GM21786 (cell line): ENCODE results near the gene TIMP2.
"Not testable (repeated sequence)": the region's sequence is repeated elsewhere in the genome, so short reads cannot be mapped to it uniquely, and the experiment has no call there.

ENCODE experiments used
- ATAC-seq: cut with Tn5 transposase; IDR thresholded peaks from one replicate; pipeline ENCODE4 v1.9.1; 2021; ENCODE audit not compliant: unreplicated experiment

The TIMP2 gene

GRCh38 chr17:78892062-78892456, 33.1 kb downstream of the TIMP2 start:
- no peak for ATAC-seq

DNA sequence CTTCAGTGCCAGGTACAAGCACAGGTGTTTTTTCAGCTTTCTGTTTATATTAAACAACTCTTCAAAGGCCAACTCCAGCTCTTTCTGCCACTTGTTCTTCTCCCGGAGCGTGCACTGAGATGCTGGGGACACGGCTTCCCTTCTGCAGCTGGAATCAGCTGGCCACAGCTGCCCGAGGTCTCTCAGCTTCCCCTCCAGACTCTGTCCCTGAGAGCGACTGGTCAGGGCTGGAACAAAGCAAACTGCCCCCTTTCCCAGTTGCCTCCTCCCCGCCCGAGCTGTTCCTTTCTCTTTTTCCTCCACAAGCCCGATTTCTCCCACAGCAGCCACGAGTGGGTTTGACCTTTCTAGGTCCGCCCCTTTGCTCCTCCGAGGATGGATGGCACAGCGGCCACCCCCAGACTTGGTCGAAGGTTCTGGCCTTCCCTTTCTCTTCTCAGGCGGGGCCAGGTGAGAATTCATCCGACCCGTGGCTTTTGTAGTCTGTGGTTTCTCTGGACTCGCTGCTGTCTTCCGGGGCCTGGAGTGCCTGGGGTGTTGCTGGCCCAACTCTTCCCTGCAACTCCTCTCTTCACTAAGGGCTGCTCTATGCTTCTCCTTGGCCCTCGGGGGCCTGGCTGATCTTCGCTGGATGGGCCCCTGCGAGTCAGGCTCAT, 33.7 kb downstream of the TIMP2 start:
- no peak for ATAC-seq

- ATAC-seq = no peak
Measured at GRCh38 chr17:78890498-78890897, 34.7 kb downstream of the TIMP2 start.

DNA sequence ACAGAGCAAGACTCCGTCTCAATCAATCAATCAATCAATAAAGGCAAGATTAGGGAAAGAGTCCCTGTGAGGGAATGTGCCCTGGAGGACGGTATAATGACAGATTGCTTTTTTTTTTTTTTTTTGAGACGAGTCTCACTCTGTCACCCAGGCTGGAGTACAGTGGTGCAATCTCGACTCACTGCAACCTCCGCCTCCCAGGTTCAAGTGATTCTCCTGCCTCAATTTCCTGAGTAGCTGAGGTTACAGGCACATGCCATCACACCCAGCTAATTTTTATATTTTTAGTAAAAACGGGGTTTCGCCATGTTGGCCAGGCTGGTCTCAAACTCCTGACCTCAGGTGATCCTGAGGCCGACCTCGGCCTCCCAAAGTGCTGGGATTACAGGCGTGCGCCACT, 35.1 kb downstream of the TIMP2 start:
- ATAC-seq = not testable (repeated sequence)

DNA sequence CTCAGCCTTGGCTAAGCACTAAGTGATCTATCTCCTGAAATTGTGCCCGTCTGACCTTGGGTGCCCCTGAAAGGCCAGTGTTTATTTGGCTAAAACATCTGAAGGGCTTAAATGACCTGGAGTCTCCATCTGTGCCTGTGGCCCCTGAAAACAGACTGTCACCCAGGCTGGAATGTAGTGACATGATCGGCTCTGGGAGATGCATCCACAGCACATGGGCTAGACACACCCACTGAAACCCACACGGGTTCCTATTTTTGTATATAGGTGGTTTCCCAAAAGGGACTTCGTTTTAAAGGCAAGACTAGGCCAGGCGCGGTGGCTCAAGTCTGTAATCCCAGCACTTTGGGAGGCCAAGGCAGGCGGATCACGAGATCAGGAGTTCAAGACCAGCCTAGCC, 35.7 kb downstream of the TIMP2 start:
- ATAC-seq = no peak

DNA sequence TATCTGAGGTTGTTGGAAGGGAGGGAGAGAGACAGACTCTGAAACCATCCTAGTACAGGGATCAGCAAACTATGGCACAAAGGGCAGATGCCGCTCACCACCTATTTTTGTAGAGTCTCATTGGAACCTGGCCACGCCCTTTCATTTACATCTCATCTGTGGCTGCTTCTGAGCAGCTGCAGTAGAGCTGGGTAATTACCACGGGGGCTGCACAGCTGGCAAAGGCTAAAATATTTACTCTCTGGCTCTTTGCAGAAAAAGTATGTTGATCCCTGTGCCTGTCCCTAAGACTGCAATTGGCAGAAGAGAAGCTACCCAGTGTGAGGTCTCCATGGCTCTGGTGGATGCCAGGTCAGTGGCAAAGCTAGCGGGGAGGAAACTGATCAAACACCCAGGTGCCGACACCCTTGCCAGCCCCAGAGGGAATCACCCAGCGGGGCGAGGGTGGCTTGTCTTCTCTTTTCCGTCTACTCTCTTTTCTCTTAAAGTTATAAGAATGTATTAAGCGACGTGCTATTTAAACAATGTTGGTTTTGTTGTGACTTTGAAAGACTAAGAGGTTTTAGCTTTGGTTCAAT, 36.2 kb downstream of the TIMP2 start:
- ATAC-seq = no peak

DNA sequence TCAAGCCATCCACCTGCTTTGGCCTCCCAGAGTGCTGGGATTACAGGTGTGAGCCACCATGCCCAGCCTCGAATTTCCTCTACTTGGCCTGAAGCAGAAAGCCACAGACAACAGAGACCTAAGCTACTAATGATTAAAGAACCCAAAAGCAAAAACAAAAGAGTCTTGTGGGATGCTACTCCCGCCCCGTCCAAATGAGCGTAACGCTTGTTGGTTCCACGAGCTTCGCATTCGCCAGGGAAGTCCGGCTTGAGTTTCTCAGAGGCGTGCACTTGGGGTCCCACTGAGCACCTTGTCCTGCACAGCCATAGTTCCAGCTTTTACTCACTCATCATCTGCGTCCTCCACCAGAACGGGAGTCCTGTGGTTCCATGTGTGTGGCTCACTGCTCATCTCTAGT, 38.2 kb downstream of the TIMP2 start:
- ATAC-seq = no peak

GRCh38 chr17:78885956-78886355, 39.2 kb downstream of the TIMP2 start:
- no peak for ATAC-seq

DNA sequence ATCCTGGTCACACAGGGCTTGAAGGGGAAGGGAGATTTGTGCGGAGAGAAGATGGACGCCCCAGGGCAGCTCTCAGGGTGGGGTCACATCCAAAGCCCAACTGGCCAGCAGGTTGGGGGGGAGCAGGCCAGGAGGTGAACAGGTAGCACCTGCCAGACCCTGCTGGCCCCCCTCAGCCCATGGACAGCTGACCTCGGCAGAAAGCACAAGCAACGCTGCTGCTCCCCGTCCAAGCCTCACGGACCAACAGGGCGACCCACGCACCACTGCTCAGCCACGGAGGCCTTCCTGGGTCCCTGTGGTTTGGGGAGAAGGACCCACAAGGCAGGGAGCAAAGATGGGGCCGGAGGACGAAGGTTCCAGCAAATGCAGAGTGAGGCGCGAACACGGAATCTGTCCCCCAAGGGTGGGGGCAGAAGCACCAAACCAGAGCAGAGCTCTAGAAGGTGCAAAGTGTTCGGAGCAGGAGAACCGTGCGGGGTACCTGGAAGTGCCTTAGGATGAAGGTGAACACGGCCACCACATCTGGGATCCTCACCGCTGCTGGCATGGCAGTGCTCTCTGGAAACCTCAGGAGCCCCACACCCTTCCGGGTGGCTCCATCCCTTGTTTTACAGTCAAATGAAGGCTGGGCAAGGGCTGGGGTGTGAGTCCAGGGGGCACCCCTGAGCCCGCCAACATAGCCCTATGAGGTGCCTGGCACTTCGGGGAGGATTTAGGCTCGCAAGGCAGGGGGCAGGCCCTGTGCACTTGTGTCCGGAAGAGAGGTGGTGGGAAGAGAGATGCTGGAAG, 40.1 kb downstream of the TIMP2 start:
- no peak for ATAC-seq

GRCh38 chr17:78884148-78884825, 40.9 kb downstream of the TIMP2 start:
- no peak for ATAC-seq

- no peak for ATAC-seq
Measured at GRCh38 chr17:78883533-78884131, 41.6 kb downstream of the TIMP2 start.

DNA sequence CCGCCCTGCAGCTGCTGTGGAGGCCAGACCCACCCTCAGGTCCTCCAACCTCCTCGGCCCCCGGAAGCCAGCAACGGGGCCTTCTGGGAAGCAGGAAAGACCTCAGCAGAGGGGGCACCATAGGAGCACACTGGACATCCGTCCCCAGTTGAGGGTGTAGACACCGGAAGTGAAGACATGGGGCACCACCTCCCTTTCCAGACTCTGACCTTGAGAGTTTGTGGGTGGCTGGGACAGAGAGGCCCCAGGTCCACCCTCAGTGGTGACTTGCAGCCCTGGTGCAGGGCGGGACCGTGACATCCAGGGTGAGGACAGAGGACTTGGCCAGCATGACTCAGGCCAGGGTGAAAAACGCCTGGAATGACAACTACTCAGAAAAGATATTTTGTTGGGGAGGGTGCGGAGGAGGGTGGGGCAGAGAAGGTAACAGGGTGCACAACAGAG, 42.1 kb downstream of the TIMP2 start:
- ATAC-seq = no peak

DNA sequence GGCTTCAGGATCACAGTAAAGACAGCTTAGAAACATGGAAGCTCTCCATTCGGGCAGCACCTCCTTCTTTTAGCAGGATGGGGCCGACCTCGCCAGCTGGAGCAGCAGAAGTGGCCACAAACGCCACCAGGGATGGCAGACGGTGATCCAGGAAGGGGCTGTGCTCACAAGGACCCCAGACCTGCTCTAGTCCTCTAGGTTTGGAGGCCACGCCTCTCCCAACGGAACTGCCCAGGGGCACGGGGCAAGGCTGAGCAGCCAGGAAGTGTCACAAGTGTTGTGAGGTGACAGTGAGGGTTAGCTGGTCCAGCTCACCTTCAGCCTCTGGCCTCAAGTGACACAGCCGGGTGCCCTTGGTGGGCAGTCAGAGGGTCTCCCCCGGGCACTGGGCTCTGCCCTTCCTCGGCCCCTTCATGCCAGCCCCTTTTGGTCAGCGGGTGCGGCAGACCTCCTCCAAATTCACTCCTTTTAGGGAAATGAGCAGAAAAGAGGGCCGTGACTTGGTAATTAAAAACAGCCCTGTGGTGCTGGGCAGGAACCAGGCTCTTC, 42.6 kb downstream of the TIMP2 start:
- ATAC-seq = no peak

GRCh38 chr17:78879635-78880186, 45.5 kb downstream of the TIMP2 start:
- ATAC-seq = no peak

DNA sequence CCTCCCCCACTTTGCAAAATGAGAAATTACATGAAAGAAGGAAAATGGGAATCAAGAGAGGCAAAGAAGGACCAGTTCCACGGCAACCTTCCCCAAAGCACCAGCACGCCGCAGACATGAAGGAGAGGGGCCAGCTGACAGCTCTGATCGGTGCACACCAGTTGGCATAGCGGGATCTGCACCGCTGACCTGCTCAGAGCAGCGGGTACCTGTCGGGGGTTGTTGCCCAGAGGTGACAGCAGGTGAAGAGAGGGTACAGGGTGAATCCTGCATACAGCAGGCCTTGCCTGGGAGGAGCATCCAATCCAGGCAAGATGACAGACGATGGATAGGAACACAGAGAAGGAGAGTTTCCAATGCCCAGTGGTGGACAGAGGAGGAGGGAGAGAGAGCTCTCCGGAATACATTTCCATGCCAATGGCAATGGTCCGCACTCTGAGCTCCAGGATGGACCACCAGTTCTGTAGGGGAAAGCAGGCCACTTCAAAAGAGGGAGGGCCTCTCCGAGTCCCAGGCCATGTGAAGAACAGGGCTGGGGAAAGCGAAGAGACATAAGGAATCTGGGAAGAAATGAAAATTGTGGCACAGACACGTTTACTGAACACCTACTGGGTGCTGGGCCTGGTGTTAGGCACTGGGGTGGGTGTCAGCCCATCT, 46.2 kb downstream of the TIMP2 start:
- ATAC-seq = no peak

DNA sequence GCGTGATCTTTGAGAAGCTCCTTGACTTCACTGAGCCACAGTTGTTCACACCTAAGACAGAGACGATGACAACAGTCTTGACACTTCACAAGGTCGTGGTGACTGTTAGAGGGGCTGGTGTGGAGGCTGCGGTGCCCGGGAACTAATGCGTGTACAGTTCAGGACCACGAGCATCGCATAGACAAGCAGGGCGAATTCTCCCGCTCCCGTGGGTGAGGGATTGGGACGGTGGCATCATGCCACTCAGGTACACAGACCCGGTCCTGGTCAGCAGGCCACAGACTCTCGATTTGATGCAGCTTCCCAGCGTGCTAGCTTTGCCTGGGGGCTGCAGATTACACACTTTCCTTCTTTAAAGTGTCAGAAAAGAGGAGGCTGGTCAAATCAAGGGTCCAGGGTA, 46.9 kb downstream of the TIMP2 start:
- no peak for ATAC-seq

GRCh38 chr17:78876954-78877517, 48.2 kb downstream of the TIMP2 start:
- not testable (repeated sequence) for ATAC-seq

DNA sequence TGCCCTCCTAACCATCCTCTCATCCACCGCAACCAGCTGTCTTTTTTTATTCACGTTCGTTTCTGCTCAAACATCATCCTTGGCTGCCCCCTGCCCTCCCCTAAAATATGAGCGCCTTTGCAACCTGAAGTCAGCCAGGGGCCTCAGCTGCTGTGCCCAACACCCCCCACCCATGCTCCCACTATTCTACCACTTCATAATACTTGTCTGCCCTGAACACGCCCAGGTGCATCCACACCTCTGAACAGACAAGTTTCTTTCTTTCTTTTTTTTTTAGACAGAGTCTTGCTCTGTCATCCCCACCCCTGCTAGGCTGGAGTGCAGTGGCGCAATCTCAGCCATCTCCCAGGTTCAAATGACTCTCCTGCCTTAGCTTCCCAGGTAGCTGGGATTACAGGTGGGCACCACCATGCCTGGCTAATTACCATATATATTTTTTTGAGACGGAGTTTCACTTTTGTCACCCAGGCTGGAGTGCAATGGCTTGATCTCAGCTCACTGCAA, 49.0 kb downstream of the TIMP2 start:
- no peak for ATAC-seq

GRCh38 chr17:78875363-78876093, 49.7 kb downstream of the TIMP2 start:
- no peak for ATAC-seq
